ENCODE data around the gene TMPRSS3.

Gene TMPRSS3

DNA sequence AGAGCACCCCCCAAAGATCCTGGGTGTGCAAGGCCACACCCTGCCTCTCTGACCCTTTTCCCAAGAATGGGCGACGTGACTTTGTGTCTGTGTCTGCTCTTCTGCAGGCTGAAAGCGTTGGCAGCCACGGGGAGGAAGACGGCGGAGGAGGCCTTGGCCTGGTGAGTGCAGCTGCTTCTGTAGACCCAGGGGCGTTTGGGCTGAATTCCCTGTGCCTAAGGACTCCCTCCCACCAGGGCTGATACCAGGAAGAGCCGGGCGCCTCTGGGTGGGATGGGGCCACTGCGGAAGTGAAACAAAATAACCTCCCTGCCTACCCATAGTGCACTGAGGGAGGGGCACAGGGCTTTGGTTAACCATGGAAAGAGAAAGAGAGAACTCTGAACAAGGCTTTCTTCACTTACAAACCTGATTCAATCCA lies 10.4 kb upstream of the TMPRSS3 start:
- DNase-seq = peak; percentile 27 to 59 (median 44)

DNA sequence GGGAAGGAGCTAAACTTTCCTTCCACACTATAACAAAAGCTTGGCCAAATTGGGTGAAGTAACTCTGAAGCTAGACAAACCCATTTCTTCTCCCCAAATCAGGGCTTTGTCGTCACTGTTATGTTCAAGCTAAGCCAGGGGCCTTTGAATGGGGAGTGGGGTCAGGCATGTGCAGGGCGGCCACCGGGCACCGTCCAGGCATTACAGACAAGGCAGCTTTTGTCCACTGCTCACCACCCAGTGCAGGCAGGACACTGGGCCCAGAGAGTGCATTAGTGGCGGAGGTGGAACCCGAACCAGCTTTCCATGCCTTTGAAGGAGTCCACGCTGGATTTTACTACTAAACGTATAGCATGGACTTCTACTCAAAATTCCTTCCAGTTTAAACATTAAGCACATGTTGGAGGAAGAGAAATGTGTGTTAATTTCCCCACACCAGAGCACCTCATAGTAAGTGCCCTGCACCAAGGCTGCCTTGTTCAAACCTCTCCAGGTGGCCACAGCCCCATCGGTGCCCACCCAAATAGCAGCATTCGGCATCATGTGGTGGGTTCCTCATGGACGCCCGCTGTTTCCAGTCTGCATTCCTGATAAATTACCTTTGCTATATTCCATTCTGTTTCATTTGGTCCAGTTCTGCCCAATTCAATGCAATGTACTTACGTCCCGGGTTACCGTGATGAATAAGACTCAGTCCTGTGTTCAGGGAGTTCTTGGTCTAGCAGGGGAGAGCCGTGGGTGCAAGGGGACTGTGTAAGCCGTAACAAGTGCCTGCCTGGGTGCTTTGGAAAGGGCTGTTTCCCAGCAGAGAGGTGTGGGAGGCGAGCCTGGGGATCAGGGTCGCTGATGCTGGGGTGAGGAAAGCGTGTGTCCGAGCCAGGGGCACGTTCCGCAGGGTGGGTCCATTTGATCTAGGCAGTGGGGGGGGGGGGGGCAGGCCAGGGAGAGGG lies 9.5 kb upstream of the TMPRSS3 start:
- DNase-seq = peak in 1 of 6 experiments; percentile 34

GRCh38 chr21:42404539-42404938 lies 8.7 kb upstream of the TMPRSS3 start:
- peak in 2 of 6 experiments; percentile 30 to 33 for DNase-seq

GRCh38 chr21:42403611-42404231 lies 7.9 kb upstream of the TMPRSS3 start, which contains the start of gene UBASH3A:
UBASH3A (plus strand) TSS chr21:42403902; CDS start chr21:42403946, 44 bp downstream.
- DNase-seq = peak; percentile 38 to 83 (median 66)

GRCh38 chr21:42401820-42402251 lies 6.0 kb upstream of the TMPRSS3 start:
- DNase-seq = no peak

DNA sequence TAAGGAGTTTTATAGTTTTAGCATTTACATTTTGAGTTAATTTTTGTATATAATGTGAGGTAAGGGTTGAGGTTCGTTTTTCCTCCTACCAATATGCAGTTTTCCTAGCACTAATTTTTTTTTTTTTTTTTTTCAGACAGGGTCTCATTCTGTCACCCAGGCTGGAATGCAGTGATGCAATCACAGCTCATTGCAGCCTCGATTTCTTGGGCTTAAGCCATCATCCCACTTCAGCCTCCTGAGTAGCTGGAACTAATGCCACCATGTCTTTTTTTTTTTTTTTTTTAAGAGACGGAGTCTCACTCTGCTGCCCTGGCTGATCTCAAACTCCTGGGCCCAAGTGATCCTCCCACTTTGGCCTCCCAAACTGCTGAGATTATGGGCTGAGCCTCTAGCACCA lies 5.3 kb upstream of the TMPRSS3 start:
- no peak for DNase-seq

DNA sequence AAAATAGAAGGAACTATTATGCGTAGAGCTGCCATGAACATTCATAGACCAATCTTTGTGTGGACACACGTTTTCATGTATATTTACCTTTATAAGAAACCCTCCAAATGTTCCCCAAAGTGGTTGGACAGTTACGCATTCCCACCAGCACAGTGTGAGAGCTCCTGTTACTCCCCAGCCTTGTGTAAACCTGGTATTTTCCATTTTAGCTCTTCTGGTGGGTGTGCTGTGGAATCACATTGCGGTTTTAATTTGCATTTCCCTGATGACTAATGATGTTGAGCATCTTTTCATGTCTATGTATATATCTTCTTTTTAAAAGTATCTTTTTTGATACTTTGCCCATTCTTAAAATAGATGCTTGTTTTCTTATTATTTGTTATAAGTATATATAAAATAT lies 4.7 kb upstream of the TMPRSS3 start:
- no peak for DNase-seq

DNA sequence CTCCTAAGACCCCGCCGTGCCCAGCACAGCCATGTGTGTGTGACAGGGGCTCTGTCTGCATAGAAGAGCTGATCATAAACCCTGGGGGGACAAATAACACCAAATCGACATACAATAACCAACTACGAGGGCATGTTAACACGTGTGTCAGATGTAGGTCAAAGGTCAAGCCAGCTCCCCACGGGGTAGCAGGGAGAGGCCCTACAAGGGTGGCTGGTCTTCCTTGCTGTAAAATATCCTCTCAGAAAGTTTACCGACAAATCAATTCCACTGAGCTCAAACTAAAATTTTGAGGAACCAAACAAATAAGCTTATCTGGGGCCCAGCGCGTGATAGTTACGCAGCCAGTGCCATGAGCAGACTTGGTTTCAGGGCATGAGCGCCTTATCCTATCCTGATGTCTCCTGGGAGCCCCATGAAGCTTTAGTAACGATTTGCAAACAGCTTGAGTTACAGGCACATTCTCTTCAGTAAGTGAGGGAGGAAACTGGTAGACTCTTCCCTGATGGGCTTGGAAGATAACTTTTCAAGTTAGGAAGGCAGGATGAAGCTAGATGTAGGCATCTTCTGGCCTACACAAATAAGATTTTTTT lies 2.7 kb upstream of the TMPRSS3 start:
- DNase-seq = no peak

DNA sequence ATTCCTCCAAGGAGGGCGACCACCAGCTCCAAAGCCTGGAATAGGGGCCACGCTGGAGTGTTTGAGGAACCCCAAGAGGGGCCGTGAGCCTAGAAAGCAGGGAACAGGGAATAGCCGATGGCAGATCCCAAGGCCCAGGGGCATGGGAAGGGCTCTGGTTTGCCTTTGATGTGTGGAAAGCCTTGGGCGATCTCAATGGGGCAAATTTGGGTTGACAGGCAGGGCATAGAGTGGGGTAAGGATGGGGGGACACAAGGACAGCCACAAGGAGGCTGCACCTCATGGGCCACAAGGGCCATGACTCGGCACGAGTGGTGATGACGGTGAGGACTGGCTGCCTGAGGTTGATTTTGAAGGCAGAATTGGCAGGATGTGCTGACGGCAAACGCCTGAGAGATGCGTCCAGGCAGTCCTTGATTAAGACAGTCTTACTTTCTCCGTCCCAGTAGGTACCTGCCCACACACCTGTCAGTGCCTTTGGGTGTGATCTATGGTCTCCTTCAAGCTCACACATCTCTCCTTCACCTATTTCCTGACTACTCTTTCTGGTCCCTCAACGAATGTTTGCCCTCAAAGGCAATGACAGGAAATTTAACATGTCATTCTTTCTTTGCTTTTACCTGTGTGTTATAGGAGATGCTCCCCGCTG lies 2.0 kb upstream of the TMPRSS3 start:
- DNase-seq = peak in 1 of 6 experiments; percentile 23

GRCh38 chr21:42396799-42397745 lies 1.2 kb upstream of the TMPRSS3 start:
- DNase-seq = no peak

DNA sequence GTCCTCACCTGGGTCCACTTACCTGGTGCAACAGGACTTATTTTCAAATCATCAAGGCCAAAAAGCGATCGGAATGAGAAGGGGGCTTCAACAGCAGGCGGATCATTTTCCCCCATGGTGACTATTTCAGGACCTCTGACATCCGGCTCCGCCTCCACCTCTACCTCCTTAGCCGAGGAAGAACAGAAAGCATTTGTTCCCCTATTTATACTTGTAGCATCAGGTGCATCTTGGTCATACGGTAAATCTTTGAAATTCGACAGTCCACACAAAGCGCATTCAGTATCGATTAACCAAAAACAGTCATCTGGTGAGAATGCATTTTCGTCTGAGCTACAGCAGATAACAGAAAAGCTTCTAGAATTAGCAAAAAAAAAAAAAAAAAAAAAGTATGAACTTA lies 550 bp downstream of the TMPRSS3 start:
- DNase-seq = no peak

DNA sequence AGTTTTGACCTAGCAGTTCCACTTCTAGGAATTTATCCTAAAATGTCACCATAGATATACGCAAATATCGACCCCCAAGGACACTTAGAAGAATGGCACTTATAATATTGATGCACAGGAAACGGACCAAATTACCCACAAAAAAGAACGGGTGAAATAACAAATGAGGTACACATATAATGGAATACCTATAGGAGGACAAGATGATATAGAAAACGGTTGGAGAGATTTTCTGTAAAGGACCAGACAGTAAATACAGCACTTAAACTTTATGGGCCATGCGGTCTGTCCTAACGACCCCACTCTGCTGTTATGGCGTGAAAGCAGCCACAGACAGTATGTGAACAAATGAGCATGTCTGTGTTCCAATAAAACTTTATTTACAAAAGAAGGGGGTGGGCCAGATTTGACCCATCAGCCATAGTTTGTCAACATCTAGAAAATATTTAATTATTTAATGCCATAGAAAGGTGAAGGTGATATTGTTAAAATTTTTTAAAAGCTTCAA lies 2.4 kb downstream of the TMPRSS3 start:
- no peak for DNase-seq

DNA sequence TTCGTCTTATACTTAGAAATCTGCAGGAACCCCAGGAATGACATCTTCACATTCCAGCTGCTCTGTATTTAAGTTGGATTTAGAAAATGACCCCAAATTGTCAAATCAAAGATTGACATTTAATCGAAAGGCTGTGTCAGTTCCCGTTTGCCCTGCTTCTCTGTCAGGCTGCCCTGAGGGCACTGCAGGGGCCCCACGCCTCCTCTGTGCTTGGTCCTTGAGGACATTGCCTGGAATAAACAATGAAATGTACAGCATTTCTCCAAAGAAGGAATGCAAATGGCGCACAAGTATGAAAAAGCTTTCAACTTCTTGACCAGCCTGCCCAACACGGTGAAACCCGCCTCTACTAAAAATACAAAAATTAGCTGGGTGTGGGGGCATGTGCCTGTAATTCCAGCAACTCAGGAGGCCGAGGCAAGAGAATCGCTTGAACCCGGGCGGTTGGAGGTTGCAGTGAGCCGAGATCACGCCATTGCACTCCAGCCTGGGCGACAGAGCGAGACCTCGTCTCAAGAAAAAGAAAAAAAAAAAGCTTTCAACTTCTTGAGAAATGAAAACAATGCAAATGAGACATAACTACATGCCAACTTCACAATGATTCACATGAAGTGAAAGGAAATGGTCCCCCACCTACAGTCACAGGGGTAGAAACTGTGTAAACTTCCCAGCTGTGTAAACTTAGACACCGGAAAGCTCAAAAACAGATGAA lies 3.0 kb downstream of the TMPRSS3 start:
- DNase-seq = peak in 4 of 6 experiments; percentile 10 to 51 (median 44)

- DNase-seq = no peak
Observed at GRCh38 chr21:42391297-42391696, 4.6 kb downstream of the TMPRSS3 start.

DNA sequence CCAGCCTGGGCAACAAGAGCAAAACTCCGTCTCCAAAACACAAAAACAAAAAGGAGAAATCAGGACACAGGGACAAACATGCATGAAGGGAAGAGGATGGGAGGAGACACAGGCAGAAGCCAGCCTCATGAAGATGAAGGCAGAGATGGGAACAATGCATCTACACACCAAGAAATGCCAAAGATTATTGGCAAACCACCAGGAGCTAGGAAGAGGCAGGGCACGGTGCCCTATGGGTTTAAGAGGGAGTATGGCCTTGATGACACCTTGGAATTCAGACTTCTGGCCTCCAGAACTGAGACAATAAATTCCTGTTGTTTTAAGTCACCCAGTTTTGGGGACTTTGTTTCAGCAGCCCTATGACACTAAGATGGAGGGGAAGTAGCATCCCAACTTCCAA lies 5.2 kb downstream of the TMPRSS3 start:
- no peak for DNase-seq

DNA sequence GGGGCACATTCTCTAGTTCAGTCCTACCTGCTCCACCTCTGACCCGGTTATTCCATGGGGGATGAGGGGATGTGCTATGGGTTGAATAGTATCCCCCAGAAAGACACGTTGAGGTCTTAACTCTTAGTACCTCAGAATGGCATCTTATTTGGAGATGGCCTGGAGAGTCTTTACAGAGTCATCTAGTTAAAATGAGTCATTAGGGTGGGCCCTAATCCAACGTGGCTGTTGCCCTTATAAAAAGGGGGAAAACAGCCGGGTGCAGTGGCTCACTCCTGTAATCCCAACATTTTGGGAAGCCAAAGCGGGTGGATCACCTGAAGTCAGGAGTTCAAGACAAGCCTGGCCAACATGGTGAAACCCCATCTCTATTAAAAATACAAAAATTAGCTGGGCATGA lies 5.7 kb downstream of the TMPRSS3 start:
- DNase-seq = no peak

DNA sequence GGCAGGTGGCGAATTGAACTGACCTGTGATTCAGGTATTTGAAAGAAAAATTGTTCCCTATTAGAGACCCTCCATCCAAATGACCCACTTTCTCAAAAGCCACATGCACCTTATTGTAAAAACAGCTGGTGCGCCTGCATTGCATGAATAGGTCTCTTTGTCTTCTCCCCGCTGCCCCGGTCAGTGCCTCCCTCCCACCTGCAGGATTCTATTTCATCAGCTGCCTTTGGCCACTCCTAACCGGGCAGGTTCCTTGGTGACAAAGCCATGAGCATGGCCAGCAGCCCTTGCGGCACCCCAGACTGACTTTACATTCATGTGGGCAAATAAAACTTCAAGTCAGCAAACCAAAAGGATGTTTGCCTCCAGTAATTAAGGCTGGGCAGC lies 6.4 kb downstream of the TMPRSS3 start:
- DNase-seq = no peak

GRCh38 chr21:42388740-42389448 lies 7.0 kb downstream of the TMPRSS3 start:
- no peak for DNase-seq

GRCh38 chr21:42387843-42388340 lies 8.0 kb downstream of the TMPRSS3 start:
- no peak for DNase-seq

DNA sequence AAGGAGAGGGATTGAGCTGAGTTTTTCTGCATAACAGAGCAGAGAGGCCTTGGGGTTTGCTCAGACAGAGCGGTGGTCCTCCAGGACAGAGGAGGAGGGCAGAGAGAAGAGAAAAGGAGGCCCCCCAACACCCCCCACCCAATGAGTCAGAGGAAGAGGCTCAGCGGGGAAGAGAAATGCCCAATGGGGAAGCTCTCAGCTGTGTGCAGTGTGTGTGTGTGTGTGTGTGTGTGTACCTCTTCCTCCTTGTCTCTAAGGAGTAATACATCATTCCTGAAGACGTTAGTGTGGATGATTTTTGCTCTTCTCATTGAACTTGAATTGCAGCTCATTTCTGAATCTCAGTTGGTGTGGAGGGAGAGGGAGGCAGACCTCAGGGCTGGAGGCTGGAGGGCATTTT lies 8.7 kb downstream of the TMPRSS3 start:
- DNase-seq = no peak
